WTC11 (cell line): ENCODE measurements around the gene MYRF. TPM values are rescaled to one million over a fixed set of nuclear protein-coding genes. Genes with fewer than 3 reads are reported as not detected.

ENCODE experiments used
- ATAC-seq: fragments of 200-7000 bp; cut with Tn5 transposase; 2 replicates; pipeline ENCODE4 v1.10.0; 2021; ENCODE audit warnings: mild to moderate bottlenecking, moderate library complexity
- CTCF ChIA-PET: fragments of 300-600 bp; sonication (Branson Sonifier 250); formaldehyde crosslinking; loops from one replicate; lab custom pipeline; 2021; ENCODE audit warnings: antibody characterized with exemption; lab: Charles Lee
- POLR2A ChIA-PET: fragments of 350-600 bp; sonication (Branson Sonifier 250); formaldehyde crosslinking; loops from one replicate; lab custom pipeline; 2021; ENCODE audit warnings: antibody characterized with exemption; lab: Charles Lee
- DNase-seq: peaks from one replicate; pipeline ENCODE4 v3.0.0; 2021; ENCODE audit warnings: low spot score
- H3K27ac Mint-ChIP-seq: 2 replicates; pipeline ENCODE4 v1.8.0; 2021; ENCODE audit warnings: mixed read lengths
- H3K27me3 Mint-ChIP-seq: 2 replicates; pipeline ENCODE4 v1.8.0; 2021; ENCODE audit warnings: low read depth, mild to moderate bottlenecking, moderate library complexity, mixed read lengths
- H3K36me3 Mint-ChIP-seq: 2 replicates; pipeline ENCODE4 v1.8.0; 2021; ENCODE audit warnings: mixed read lengths
- H3K4me1 Mint-ChIP-seq: 2 replicates; pipeline ENCODE4 v1.8.0; 2022; ENCODE audit warnings: mixed read lengths
- H3K4me3 Mint-ChIP-seq: 2 replicates; pipeline ENCODE4 v1.8.0; 2021; ENCODE audit warnings: mild to moderate bottlenecking, moderate library complexity, mixed read lengths
- H3K9me3 Mint-ChIP-seq: 2 replicates; pipeline ENCODE4 v1.8.0; 2021; ENCODE audit warnings: mixed read lengths
- AR ChIP-seq: fragments of 250-450 bp; sonication (Bioruptor Pico); IDR thresholded peaks from 2 replicates; pipeline ENCODE4 v1.9.0; 2021; ENCODE audit warnings: mild to moderate bottlenecking
- ATF6 ChIP-seq: sonication (generic); formaldehyde crosslinking; IDR thresholded peaks from 2 replicates; pipeline ENCODE4 v1.8.1; 2023; ENCODE audit warnings: mild to moderate bottlenecking, missing genetic modification reagents
- ELF4 ChIP-seq: sonication (generic); formaldehyde crosslinking; IDR thresholded peaks from 2 replicates; pipeline ENCODE4 v1.8.1; 2022; ENCODE audit warnings: low read depth, mild to moderate bottlenecking, moderate library complexity, missing genetic modification reagents
- FOXK1 ChIP-seq: sonication (generic); formaldehyde crosslinking; IDR thresholded peaks from 2 replicates; pipeline ENCODE4 v1.8.0; 2022; ENCODE audit warnings: mild to moderate bottlenecking, moderate library complexity, missing genetic modification reagents
- FOXP1 ChIP-seq: sonication (generic); formaldehyde crosslinking; IDR thresholded peaks from 2 replicates; pipeline ENCODE4 v1.8.0; 2022; ENCODE audit warnings: missing genetic modification reagents, mild to moderate bottlenecking, moderate library complexity, borderline replicate concordance
- IRF1 ChIP-seq: sonication (generic); formaldehyde crosslinking; IDR thresholded peaks from 2 replicates; pipeline ENCODE4 v1.8.0; 2023; ENCODE audit warnings: missing genetic modification reagents
- OVOL2 ChIP-seq: fragments of 250-450 bp; sonication (Bioruptor Pico); IDR thresholded peaks from 2 replicates; pipeline ENCODE4 v1.9.0; 2021; ENCODE audit warnings: mild to moderate bottlenecking, borderline replicate concordance
- STAT6 ChIP-seq: sonication (generic); formaldehyde crosslinking; conservative IDR thresholded peaks from 2 replicates; pipeline ENCODE4 v1.8.1; 2023; ENCODE audit warnings: mild to moderate bottlenecking, low read depth, missing genetic modification reagents, moderate library complexity
- TEAD4 ChIP-seq: sonication (generic); formaldehyde crosslinking; IDR thresholded peaks from 2 replicates; pipeline ENCODE4 v1.8.0; 2022; ENCODE audit warnings: mild to moderate bottlenecking, missing genetic modification reagents
- TP53 ChIP-seq: sonication (generic); formaldehyde crosslinking; IDR thresholded peaks from 2 replicates; pipeline ENCODE4 v1.8.1; 2023; ENCODE audit warnings: mild to moderate bottlenecking, missing genetic modification reagents
- ZBTB43 ChIP-seq: sonication (generic); formaldehyde crosslinking; IDR thresholded peaks from 2 replicates; pipeline ENCODE4 v1.8.1; 2023; ENCODE audit warnings: mild to moderate bottlenecking, missing genetic modification reagents
- ZNF232 ChIP-seq: sonication (generic); formaldehyde crosslinking; IDR thresholded peaks from 2 replicates; pipeline ENCODE4 v1.8.0; 2022; ENCODE audit warnings: mild to moderate bottlenecking, missing genetic modification reagents
- ZNF317 ChIP-seq: sonication (generic); formaldehyde crosslinking; IDR thresholded peaks from 2 replicates; pipeline ENCODE4 v1.8.1; 2023; ENCODE audit warnings: low read depth, mild to moderate bottlenecking, moderate library complexity, missing genetic modification reagents, borderline replicate concordance
- ZNF425 ChIP-seq: fragments of 250-450 bp; sonication (Bioruptor Pico); conservative IDR thresholded peaks from 2 replicates; pipeline ENCODE4 v1.9.0; 2021; ENCODE audit warnings: mild to moderate bottlenecking
- total RNA-seq: library from RNA; stranded (reverse); gene quantifications from 3 replicates; pipeline ENCODE4 v1.2.3, GENCODE V29; 2021
- TF ChIP-seq, protein P1 (sequence below): sonication (generic); formaldehyde crosslinking; IDR thresholded peaks from 2 replicates; pipeline ENCODE4 v1.8.1; 2022; ENCODE audit warnings: mild to moderate bottlenecking, missing genetic modification reagents, moderate library complexity, borderline replicate concordance
- TF ChIP-seq, protein P2 (sequence below): sonication (generic); formaldehyde crosslinking; IDR thresholded peaks from 2 replicates; pipeline ENCODE4 v1.8.0; 2022; ENCODE audit warnings: mild to moderate bottlenecking, missing genetic modification reagents

MYRF gene
- total RNA-seq, 1 experiment from 2014 or later, result 5.9 TPM

- no peak for TF ChIP-seq ATF6 (CRISPR knock-in tag)
- TF ChIP-seq FOXP1, result no peak
These were observed 17.7 kb downstream of the MYRF start (continued) for GRCh38 chr11:61769946-61770683.

- Mint-ChIP-seq H3K4me3 (no peak overlapping the region), H3K9me3 (no peaks in the 10 kb centered on the region), H3K27ac (no peak overlapping the region), H3K4me1 (peaks cover 10% of the 10 kb centered on the region), H3K27me3 (no peaks in the 10 kb centered on the region), H3K36me3 (no peaks in the 10 kb centered on the region)
- CTCF ChIA-PET, result interaction anchor here (1.2 to 10.0 kb wide), 3 partner anchors 17 to 38 kb away, joined by 5 to 106 read pairs (median 7); no protein-coding TSS in a partner anchor
- ATAC-seq (peak; percentile 38), DNase-seq (no peak)
- POLR2A ChIA-PET, result no interaction called here
- no peak for TF ChIP-seq FOXK1 (CRISPR knock-in tag)
- no peak for TF ChIP-seq FOXP1
- TF ChIP-seq, protein P1, sequence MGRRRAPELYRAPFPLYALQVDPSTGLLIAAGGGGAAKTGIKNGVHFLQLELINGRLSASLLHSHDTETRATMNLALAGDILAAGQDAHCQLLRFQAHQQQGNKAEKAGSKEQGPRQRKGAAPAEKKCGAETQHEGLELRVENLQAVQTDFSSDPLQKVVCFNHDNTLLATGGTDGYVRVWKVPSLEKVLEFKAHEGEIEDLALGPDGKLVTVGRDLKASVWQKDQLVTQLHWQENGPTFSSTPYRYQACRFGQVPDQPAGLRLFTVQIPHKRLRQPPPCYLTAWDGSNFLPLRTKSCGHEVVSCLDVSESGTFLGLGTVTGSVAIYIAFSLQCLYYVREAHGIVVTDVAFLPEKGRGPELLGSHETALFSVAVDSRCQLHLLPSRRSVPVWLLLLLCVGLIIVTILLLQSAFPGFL (CRISPR knock-in tag), result no peak
- TF ChIP-seq, protein P2, sequence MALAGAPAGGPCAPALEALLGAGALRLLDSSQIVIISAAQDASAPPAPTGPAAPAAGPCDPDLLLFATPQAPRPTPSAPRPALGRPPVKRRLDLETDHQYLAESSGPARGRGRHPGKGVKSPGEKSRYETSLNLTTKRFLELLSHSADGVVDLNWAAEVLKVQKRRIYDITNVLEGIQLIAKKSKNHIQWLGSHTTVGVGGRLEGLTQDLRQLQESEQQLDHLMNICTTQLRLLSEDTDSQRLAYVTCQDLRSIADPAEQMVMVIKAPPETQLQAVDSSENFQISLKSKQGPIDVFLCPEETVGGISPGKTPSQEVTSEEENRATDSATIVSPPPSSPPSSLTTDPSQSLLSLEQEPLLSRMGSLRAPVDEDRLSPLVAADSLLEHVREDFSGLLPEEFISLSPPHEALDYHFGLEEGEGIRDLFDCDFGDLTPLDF (CRISPR knock-in tag), result no peak
- TF ChIP-seq ZBTB43 (CRISPR knock-in tag), result no peak
- no peak for TF ChIP-seq TEAD4 (CRISPR knock-in tag)
- no peak for TF ChIP-seq OVOL2
- TF ChIP-seq ZNF317 (CRISPR knock-in tag), result no peak
- no peak for TF ChIP-seq AR
- TF ChIP-seq ZNF232, result no peak
- TF ChIP-seq STAT6, result no peak
- no peak for TF ChIP-seq IRF1
- TF ChIP-seq ELF4 (CRISPR knock-in tag), result no peak
- no peak for TF ChIP-seq ZNF425 (CRISPR knock-in tag)
- TF ChIP-seq TP53 (CRISPR knock-in tag), result no peak
These were observed 18.9 kb downstream of the MYRF start for GRCh38 chr11:61771195-61771894.
